SK-N-SH (cell line): ENCODE results near the gene CASP6. TPM values are rescaled to one million over a fixed set of nuclear protein-coding genes. Genes with fewer than 3 reads are reported as not detected.
A peak's percentile ranks its signal among the peaks of the same experiment; 100 is the strongest.

Experiments
- CTCF ChIA-PET: fragments of 300-600, 350-600 bp; formaldehyde crosslinking; extraction: SDS; loops from one replicate; lab custom pipeline; 2021; lab: Yijun Ruan, JAX
- POLR2A ChIA-PET: fragments of 350-600 bp; sonication (Branson Sonifier 250); formaldehyde crosslinking; extraction: SDS; loops from one replicate; lab custom pipeline; 2020; ENCODE audit warnings: antibody characterized with exemption, inconsistent platforms; lab: Yijun Ruan, JAX
- DNase-seq: peaks from one replicate; pipeline ENCODE4 v3.0.0; 2012
- H2AFZ ChIP-seq: fragments of 200-600 bp; sonication (generic); 2 replicates; pipeline ENCODE4 v1.8.1; 2016; ENCODE audit warnings: antibody characterized with exemption, mild to moderate bottlenecking, low read depth
- H3F3A ChIP-seq: fragments of 200-600 bp; sonication (generic); replicated peaks from 2 replicates; pipeline ENCODE3; 2016; ENCODE audit warnings: antibody characterized with exemption, mild to moderate bottlenecking; ENCODE audit not compliant: insufficient read depth
- H3K27ac ChIP-seq, 2 experiments: fragments of 200-500 bp in 1 of 2; fragments of 200-600 bp in 1 of 2; sonication (Bioruptor generic) in 1 of 2; sonication (generic), shearing (Covaris generic) in 1 of 2; 2 replicates each; pipeline versions ENCODE4 v1.5.1 to v1.6.1; 2014 to 2016; ENCODE audit warnings: low read depth in 2 of 2, inconsistent platforms in 1 of 2, low read length in 1 of 2, mild to moderate bottlenecking in 1 of 2, mixed read lengths in 1 of 2
- H3K27me3 ChIP-seq: fragments of 200-600 bp; sonication (generic), shearing (Covaris generic); 2 replicates; pipeline ENCODE4 v1.6.1; 2016; ENCODE audit warnings: mixed run types; ENCODE audit not compliant: insufficient read depth
- H3K36me3 ChIP-seq, 2 experiments: fragments of 200-500 bp in 1 of 2; fragments of 200-600 bp in 1 of 2; sonication (Bioruptor generic) in 1 of 2; sonication (generic) in 1 of 2; replicated peaks in 1 of 2; 2 replicates each; pipeline versions ENCODE3 to v1.5.1; 2014 to 2016; ENCODE audit warnings: low read length in 1 of 2, mild to moderate bottlenecking in 1 of 2; ENCODE audit not compliant: insufficient read depth in 2 of 2, control insufficient read depth in 1 of 2
- H3K4me1 ChIP-seq, 2 experiments: fragments of 200-500 bp in 1 of 2; fragments of 200-600 bp in 1 of 2; sonication (Bioruptor generic) in 1 of 2; sonication (generic), shearing (Covaris generic) in 1 of 2; 2 replicates each; pipeline versions ENCODE4 v1.5.1 to v1.6.1; 2014 to 2016; ENCODE audit warnings: low read depth in 1 of 2, low read length in 1 of 2, mixed run types in 1 of 2; ENCODE audit not compliant: insufficient read depth in 2 of 2, control insufficient read depth in 1 of 2
- H3K4me2 ChIP-seq: fragments of 200-600 bp; sonication (generic), shearing (Covaris generic); 2 replicates; pipeline ENCODE4 v1.6.1; 2017; ENCODE audit warnings: mixed run types
- H3K4me3 ChIP-seq, 2 experiments: fragments of 200-500 bp in 1 of 2; fragments of 200-600 bp in 1 of 2; sonication (Bioruptor generic) in 1 of 2; sonication (generic), shearing (Covaris generic) in 1 of 2; 2 replicates each; pipeline versions ENCODE4 v1.5.1 to v1.8.1; 2014 to 2016; ENCODE audit warnings: low read depth in 2 of 2, inconsistent platforms in 1 of 2, low read length in 1 of 2, mild to moderate bottlenecking in 1 of 2, mixed read lengths in 1 of 2, moderate library complexity in 1 of 2
- H3K79me2 ChIP-seq: fragments of 200-600 bp; sonication (generic); 2 replicates; pipeline ENCODE4 v1.8.1; 2017; ENCODE audit warnings: mild to moderate bottlenecking; ENCODE audit not compliant: insufficient read depth
- H3K9ac ChIP-seq: fragments of 200-600 bp; sonication (generic); 2 replicates; pipeline ENCODE4 v1.6.1; 2017; ENCODE audit warnings: mixed run types
- H3K9me2 ChIP-seq: fragments of 200-600 bp; sonication (generic); 2 replicates; pipeline ENCODE4 v1.6.1; 2017; ENCODE audit warnings: mixed run types
- H3K9me3 ChIP-seq: fragments of 200-600 bp; sonication (generic); 2 replicates; pipeline ENCODE4 v1.6.1; 2017; ENCODE audit warnings: mixed run types, mild to moderate bottlenecking, moderate library complexity
- H4K20me1 ChIP-seq: fragments of 200-600 bp; sonication (generic); 2 replicates; pipeline ENCODE4 v1.6.1; 2017; ENCODE audit warnings: mild to moderate bottlenecking, mixed run types; ENCODE audit not compliant: insufficient read depth
- CHD2 ChIP-seq: fragments of 150-350 bp; IDR thresholded peaks from 2 replicates; pipeline ENCODE4 v1.6.1; 2018; ENCODE audit warnings: low read length; ENCODE audit not compliant: partially characterized antibody
- EP300 ChIP-seq, 2 experiments: IDR thresholded peaks; 2 replicates each; pipeline versions ENCODE4 v1.4.0 to v1.6.1; 2012; ENCODE audit warnings: borderline replicate concordance in 1 of 2, low read depth in 1 of 2, low read length in 1 of 2
- EZH2phosphoT487 ChIP-seq: fragments of 200-600 bp; sonication (generic); IDR thresholded peaks from 2 replicates; pipeline ENCODE4 v1.6.1; 2017; ENCODE audit warnings: low read depth, mixed run types, mild to moderate bottlenecking, antibody characterized with exemption, moderate library complexity, borderline replicate concordance
- FOSL2 ChIP-seq: IDR thresholded peaks from 2 replicates; pipeline ENCODE4 v1.4.0; 2012; ENCODE audit warnings: low read depth, mild to moderate bottlenecking, moderate library complexity, borderline replicate concordance
- FOXJ3 ChIP-seq: sonication (generic); formaldehyde crosslinking; IDR thresholded peaks from 2 replicates; pipeline ENCODE4 v1.5.1; 2020; ENCODE audit warnings: mild to moderate bottlenecking, missing genetic modification reagents
- FOXM1 ChIP-seq: IDR thresholded peaks from 2 replicates; pipeline ENCODE4 v1.4.0; 2012; ENCODE audit warnings: low read depth, mild to moderate bottlenecking
- GABPA ChIP-seq: IDR thresholded peaks from 2 replicates; pipeline ENCODE4 v1.4.0; 2012; ENCODE audit warnings: low read depth, mild to moderate bottlenecking
- IRF3 ChIP-seq: fragments of 150-350 bp; IDR thresholded peaks from 2 replicates; pipeline ENCODE4 v1.6.1; 2016; ENCODE audit warnings: mild to moderate bottlenecking, low read depth, low read length
- JUND ChIP-seq: IDR thresholded peaks from 2 replicates; pipeline ENCODE4 v1.4.0; 2012
- MAX ChIP-seq: IDR thresholded peaks from 2 replicates; pipeline ENCODE4 v1.4.0; 2012; ENCODE audit warnings: low read depth
- NFIC ChIP-seq: IDR thresholded peaks from 2 replicates; pipeline ENCODE4 v1.4.0; 2012; ENCODE audit warnings: borderline replicate concordance
- NRF1 ChIP-seq: IDR thresholded peaks from 2 replicates; pipeline ENCODE4 v1.6.1; 2012; ENCODE audit warnings: low read depth, mild to moderate bottlenecking, low read length
- RFX5 ChIP-seq: IDR thresholded peaks from 2 replicates; pipeline ENCODE4 v1.6.1; 2012; ENCODE audit warnings: mild to moderate bottlenecking, improper control_type of control experiment, low read length
- RXRA ChIP-seq: IDR thresholded peaks from 2 replicates; pipeline ENCODE4 v1.4.0; 2012; ENCODE audit warnings: low read depth, mild to moderate bottlenecking, borderline replicate concordance
- SIN3A ChIP-seq: IDR thresholded peaks from 2 replicates; pipeline ENCODE4 v1.6.1; 2012; ENCODE audit warnings: low read depth, mild to moderate bottlenecking, low read length, moderate library complexity, borderline replicate concordance
- TCF12 ChIP-seq: IDR thresholded peaks from 2 replicates; pipeline ENCODE4 v1.4.0; 2012
- TEAD4 ChIP-seq: IDR thresholded peaks from 2 replicates; pipeline ENCODE4 v1.4.0; 2012; ENCODE audit warnings: mild to moderate bottlenecking, borderline replicate concordance; ENCODE audit not compliant: insufficient read depth
- USF1 ChIP-seq: IDR thresholded peaks from 2 replicates; pipeline ENCODE4 v1.4.0; 2012; ENCODE audit warnings: low read depth, borderline replicate concordance
- WGBS: methylation state at CpG from one replicate; pipeline ENCODE4 v1.1.6; 2017; ENCODE audit warnings: low lambda C conversion rate; 5-methylcytosine and 5-hydroxymethylcytosine counted together
- polyA plus RNA-seq, 3 experiments: library from polyadenylated mRNA; depleted of rRNA; stranded (reverse); fragments of >200 nt; gene quantifications; 2 replicates each; pipeline ENCODE4 v1.2.3, GENCODE V29; 2012

Gene CASP6
- polyA plus RNA-seq, 1 of the 3 experiments (the other 2 are of a cell fraction): 30.2 TPM

- Histone ChIP-seq H4K20me1 (no peaks in the 10 kb centered on the region), H3K9me3 (no peaks in the 10 kb centered on the region), H3K79me2 (peaks cover 36% of the 10 kb centered on the region; the same call in 1 of the 2 replicates), H3K27ac (peak overlapping the region in 1 of 2 experiments; percentile 67; a peak in 1 of 4 replicates), H3K36me3 (peaks cover 3 to 10% of the 10 kb centered on the region in 2 experiments), H2AFZ (peak overlapping the region; percentile 97; the same call in 1 of the 2 replicates), H3K9me2 (no peaks in the 10 kb centered on the region), H3K27me3 (no peaks in the 10 kb centered on the region), H3K4me2 (peak overlapping the region; percentile 92), H3K9ac (peak overlapping the region; percentile 91), H3K4me1 (peaks cover 8 to 13% of the 10 kb centered on the region in 2 experiments; a peak in 3 of 4 replicates), H3K4me3 (peak overlapping the region; percentile 74 to 98; a peak in 3 of 4 replicates), H3F3A (peaks cover 20% of the 10 kb centered on the region)
- POLR2A ChIA-PET: no interaction called here
- TF ChIP-seq GABPA: no peak
- no peak for DNase-seq
- 94% methylated on average over 21 of the region's 21 CpGs for WGBS
- CTCF ChIA-PET: interaction anchor here (0.6 to 1.8 kb wide), 10 partner anchors 11 to 296 kb away, joined by 3 to 5 read pairs (median 3); partner anchors contain the start of gene SEC24B
Observed at GRCh38 chr4:109701566-109702410, 1.5 kb downstream of the CASP6 start.

- DNase-seq: no peak
- Histone ChIP-seq H3K4me1 (peaks cover 8 to 13% of the 10 kb centered on the region in 2 experiments; a peak in 3 of 4 replicates), H3K36me3 (peaks cover 7 to 22% of the 10 kb centered on the region in 2 experiments), H4K20me1 (no peaks in the 10 kb centered on the region), H3F3A (peaks cover 20% of the 10 kb centered on the region), H3K27me3 (no peaks in the 10 kb centered on the region), H3K27ac (no peak overlapping the region), H3K79me2 (peaks cover 36% of the 10 kb centered on the region; the same call in 1 of the 2 replicates), H3K9me3 (no peaks in the 10 kb centered on the region), H3K4me2 (no peak overlapping the region), H2AFZ (no peak overlapping the region), H3K9ac (no peak overlapping the region), H3K9me2 (no peaks in the 10 kb centered on the region), H3K4me3 (no peak overlapping the region)
- TF ChIP-seq SIN3A (no peak), RXRA (no peak), EP300 (IDR thresholded peaks at IDR 0.05; ENCODE audit: borderline replicate concordance in 1 of 2, low read depth in 1 of 2, low read length in 1 of 2) (no peak), NFIC (no peak), CHD2 (no peak), IRF3 (no peak), FOXJ3 (CRISPR knock-in tag) (no peak), GABPA (no peak), RFX5 (no peak), JUND (no peak), FOXM1 (no peak), MAX (no peak), FOSL2 (no peak), TCF12 (no peak), EZH2phosphoT487 (no peak), TEAD4 (no peak), USF1 (no peak), NRF1 (no peak)
- POLR2A ChIA-PET: no interaction called here
- CTCF ChIA-PET: interaction anchor here (0.5 to 1.8 kb wide), 3 partner anchors 103 to 1585 kb away, joined by 3 to 5 read pairs (median 3); partner anchors contain the start of gene SEC24B
- WGBS: 89% methylated on average over 8 of the region's 8 CpGs
Observed at GRCh38 chr4:109699553-109700225, 3.6 kb downstream of the CASP6 start.
